Measurements from ENCODE around the gene CWC27. TPM values are rescaled to one million over a fixed set of nuclear protein-coding genes. Genes with fewer than 3 reads are reported as not detected.

CWC27 gene
- 13.1 to 19.2 TPM (median 13.9 TPM) in 5 replicates for total RNA-seq (2022; extraction: Qiagen RNA extraction)

GRCh38 chr5:64768358-64769312, at the start of gene CWC27, which contains the start of gene SREK1IP1:
TSS of gene CWC27 (plus strand) at chr5:64768930. CDS start at chr5:64769147, 217 bp downstream.
TSS of gene SREK1IP1 (minus strand) at chr5:64768691. CDS start at chr5:64768517, 174 bp downstream.

Other genes with a start within 250 kb of the CWC27 start
- gene SHISAL2B, start 78.4 kb upstream of the CWC27 start, total RNA-seq (2022; extraction: Qiagen RNA extraction), result 0.18 TPM in 1 of 5 replicates, not detected in the others
- 7.5 to 11.0 TPM (median 8.7 TPM) in 5 replicates for gene SREK1IP1, start 239 bp upstream of the CWC27 start, total RNA-seq (2022; extraction: Qiagen RNA extraction)

Measured in A549 treated with CORT108297 at 1 μM for 4 hours (cell line).